Activated naive CD4-positive, alpha-beta T cell treated with anti-CD3 and anti-CD28 coated beads, Interleukin-2, amount 50 U/mL, for 16 hours (primary cell): ENCODE measurements around the gene CUTC.

Experiments
- DNase-seq: peaks from one replicate; pipeline ENCODE4 v3.0.0-alpha.2; 2020

The CUTC gene

GRCh38 chr10:99784727-99785441, 52.9 kb downstream of the CUTC start:
- no peak for DNase-seq

GRCh38 chr10:99785646-99786045, 53.6 kb downstream of the CUTC start:
- DNase-seq, result no peak

GRCh38 chr10:99787311-99787710, 55.3 kb downstream of the CUTC start:
- DNase-seq, result no peak

GRCh38 chr10:99787782-99788445, 55.9 kb downstream of the CUTC start:
- DNase-seq, result no peak

- no peak for DNase-seq
Observed at GRCh38 chr10:99788598-99789256, 56.7 kb downstream of the CUTC start.

GRCh38 chr10:99791831-99792230, 59.8 kb downstream of the CUTC start:
- no peak for DNase-seq

- DNase-seq, result no peak
Observed at GRCh38 chr10:99793819-99794218, 61.8 kb downstream of the CUTC start.

GRCh38 chr10:99796928-99797327, 64.9 kb downstream of the CUTC start:
- no peak for DNase-seq

- DNase-seq, result no peak
Observed at GRCh38 chr10:99798031-99798430, 66.0 kb downstream of the CUTC start.

- DNase-seq, result no peak
Observed at GRCh38 chr10:99798920-99799319, 66.9 kb downstream of the CUTC start.

- DNase-seq, result no peak
Observed at GRCh38 chr10:99799613-99800012, 67.6 kb downstream of the CUTC start.

- DNase-seq, result no peak
Observed at GRCh38 chr10:99804471-99804870, 72.4 kb downstream of the CUTC start.

- no peak for DNase-seq
Observed at GRCh38 chr10:99805190-99805589, 73.2 kb downstream of the CUTC start.
